Tibial nerve (tissue), 3 donors: ENCODE data around the gene NOSIP.

Experiments
- CTCF ChIP-seq, 5 experiments: fragments of 200-600 bp in 3 of 5; fragments of 450-650 bp in 2 of 5; sonication (generic) in 3 of 5; IDR thresholded peaks; one replicate each; pipeline ENCODE4 v1.5.1; 2016 to 2019; ENCODE audit warnings: antibody characterized with exemption in 5 of 5, mild to moderate bottlenecking in 3 of 5, moderate library complexity in 2 of 5
- POLR2A ChIP-seq, 2 donors: fragments of 450-650 bp; IDR thresholded peaks; one replicate each; pipeline ENCODE4 v1.6.1; 2017; ENCODE audit warnings: antibody characterized with exemption in 2 of 2, mild to moderate bottlenecking in 2 of 2, moderate library complexity in 2 of 2

GRCh38 chr19:49588365-49589122 is 8.2 kb upstream of the NOSIP start:
- TF ChIP-seq CTCF (IDR thresholded peaks at IDR 0.05), result no peak
- TF ChIP-seq POLR2A (IDR thresholded peaks at IDR 0.05), result no peak
